ENCODE data around the gene KIRREL3.

KIRREL3 gene

GRCh38 chr11:126497581-126498122, 502.9 kb downstream of the KIRREL3 start:
- DNase-seq, result no peak

GRCh38 chr11:126496576-126497337, 503.8 kb downstream of the KIRREL3 start:
- DNase-seq, result no peak

DNA sequence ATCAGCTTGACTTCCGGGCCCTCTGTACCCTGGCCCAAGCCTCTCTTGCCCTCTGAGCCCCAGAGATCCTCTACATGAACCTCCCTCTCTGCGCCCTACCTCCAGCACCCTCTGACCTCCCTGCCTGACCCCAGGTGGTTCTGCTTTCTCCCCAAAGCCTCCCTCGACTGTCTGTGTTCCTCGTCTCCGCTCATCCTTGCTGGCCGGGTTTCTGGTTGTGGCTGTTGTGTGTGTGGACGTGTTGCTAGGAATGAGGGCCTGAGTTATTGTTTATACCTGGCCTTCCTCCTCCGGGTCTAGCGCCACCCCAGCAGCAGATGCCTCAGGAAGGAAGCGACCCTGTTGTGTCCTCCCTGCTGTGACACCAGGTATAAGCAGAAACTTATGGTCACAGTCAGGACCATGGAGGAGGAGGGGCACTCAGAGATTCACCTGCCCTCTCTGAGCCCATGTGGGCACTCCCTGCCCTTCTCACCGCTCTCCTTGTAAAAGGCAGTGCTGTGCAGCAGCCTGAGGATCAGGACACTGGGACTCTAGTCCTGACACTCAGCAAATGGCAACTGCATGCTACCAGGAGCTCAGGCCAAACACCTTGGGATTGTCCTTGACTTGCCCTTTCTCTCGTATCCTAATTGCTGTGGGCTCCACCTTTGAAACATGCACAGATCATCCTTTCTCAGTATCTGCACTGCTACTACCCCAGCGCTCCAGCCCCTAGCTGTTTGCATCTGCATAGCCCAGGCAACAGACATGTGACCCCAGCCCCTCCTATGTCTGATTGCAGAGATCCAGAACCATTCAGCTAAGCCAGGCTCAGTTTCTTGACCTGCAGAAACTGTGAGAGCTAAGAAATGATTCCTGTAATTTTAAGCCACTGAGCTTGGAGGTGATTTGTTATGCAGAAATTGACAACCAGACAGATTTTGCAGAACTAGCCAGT, 505.0 kb downstream of the KIRREL3 start:
- DNase-seq, result no peak

- no peak for DNase-seq
Measured at GRCh38 chr11:126494831-126495230, 505.7 kb downstream of the KIRREL3 start.

- DNase-seq, result no peak
Measured at GRCh38 chr11:126492331-126493082, 508.1 kb downstream of the KIRREL3 start.

DNA sequence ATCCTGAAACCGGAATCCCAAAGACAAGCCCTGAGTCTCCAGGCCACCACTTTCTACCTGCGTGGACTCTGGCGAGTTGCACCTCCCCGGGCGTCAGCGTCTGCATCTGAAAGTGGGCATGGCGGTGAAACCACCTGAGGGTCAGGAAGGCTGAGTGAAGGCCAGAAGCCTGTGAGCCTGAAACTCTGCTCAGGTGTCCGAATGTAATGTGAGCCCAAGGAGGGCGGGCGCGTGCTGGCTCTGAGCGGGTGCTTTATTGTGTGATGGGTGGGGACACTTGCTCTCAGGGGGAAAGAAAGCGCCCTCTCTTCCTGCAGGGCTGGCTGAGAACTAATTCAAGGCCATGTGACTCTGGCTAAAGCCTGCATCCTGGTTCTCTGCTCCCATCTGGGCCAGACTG, 509.5 kb downstream of the KIRREL3 start:
- no peak for DNase-seq

- no peak for DNase-seq
Measured at GRCh38 chr11:126489836-126490660, 510.5 kb downstream of the KIRREL3 start.

- DNase-seq, result no peak
Measured at GRCh38 chr11:126488591-126489370, 511.8 kb downstream of the KIRREL3 start.

DNA sequence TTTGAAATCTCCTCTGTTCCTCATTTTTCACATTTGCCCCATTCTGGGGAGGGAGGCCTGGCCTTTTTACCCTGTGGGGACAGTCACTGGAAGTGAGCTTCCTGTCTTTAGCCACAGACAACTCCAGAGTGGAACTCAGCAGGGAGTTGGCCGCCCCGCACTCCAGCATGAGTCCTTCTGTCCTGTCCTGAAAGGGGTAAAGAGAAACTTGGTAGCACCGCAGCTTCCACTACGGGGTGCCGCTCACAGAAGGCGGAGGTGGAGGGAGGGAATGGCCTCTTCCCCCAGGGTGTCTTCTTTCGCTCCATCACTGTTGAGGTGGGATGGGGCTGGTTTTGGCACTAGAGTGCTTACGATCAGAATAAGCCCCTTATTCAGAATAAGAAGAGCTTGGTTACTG, 512.9 kb downstream of the KIRREL3 start:
- no peak for DNase-seq

DNA sequence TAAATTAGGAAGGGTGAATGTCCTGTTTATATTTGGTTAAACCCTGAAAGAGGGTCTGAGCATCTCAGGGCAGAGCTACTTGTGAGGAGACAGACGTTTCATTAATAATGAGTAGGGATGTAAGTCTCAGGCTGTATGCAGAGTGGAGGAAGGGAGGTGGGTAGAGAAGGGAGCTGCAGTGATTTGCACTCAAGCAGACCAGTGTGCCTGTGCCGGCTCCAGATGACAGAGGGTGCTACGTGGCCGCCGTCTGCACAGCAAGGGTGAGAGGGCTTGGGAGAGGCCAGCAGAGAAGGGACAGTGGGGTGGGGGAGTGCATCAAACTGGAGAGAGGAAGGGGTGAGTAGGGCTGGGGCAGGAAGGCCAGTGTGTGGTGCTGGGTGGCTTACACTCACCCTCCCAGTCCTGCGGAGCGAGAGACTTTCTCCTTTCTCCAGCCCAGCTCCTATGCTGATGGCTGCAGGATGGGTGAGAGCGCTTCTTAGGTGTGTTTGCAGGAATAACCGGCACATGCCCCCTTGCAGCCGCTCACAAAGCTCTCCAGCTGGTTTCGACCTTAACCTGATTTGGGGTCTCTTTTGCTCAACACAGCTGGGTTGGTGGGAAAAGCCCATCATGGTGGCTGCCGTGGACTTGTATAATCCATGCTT, 514.5 kb downstream of the KIRREL3 start:
- DNase-seq, result no peak

DNA sequence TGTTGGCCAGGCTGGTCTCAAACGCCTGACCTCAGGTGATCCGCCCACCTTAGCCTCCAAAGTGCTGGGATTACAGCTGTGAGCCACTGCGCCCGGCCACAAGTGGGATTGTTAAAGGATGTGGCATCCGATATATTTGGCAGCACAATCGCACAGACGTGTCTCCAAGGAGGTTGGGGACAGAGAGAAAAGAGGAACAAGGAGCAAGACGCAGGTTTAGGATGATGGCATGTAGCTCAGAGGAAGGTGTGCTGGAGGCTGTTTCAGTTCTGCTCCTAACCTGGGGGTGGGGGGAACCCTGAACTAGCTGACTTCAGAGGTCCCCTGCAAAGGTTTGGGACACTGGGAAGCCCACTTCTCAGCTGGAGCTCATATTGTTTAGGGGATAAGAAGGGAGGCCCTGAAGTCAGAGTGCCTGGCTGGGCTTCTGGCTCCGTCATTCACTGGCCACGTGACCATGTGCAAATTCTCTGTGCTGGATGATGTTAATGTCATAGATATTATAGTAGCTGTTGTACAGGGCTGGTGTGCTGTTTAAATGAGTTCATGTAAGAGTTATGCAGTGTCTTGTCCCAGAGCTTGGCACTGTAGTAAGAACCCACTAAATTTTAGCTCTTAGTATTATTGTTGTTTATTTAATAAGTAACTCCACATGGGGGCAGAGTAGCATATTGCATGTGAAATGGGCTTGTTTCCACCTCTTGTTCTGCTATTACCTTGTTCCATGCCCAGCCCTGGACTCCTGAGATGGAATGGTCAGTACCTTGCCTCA, 515.4 kb downstream of the KIRREL3 start:
- no peak for DNase-seq

- no peak for DNase-seq
Measured at GRCh38 chr11:126484266-126484665, 516.3 kb downstream of the KIRREL3 start.

DNA sequence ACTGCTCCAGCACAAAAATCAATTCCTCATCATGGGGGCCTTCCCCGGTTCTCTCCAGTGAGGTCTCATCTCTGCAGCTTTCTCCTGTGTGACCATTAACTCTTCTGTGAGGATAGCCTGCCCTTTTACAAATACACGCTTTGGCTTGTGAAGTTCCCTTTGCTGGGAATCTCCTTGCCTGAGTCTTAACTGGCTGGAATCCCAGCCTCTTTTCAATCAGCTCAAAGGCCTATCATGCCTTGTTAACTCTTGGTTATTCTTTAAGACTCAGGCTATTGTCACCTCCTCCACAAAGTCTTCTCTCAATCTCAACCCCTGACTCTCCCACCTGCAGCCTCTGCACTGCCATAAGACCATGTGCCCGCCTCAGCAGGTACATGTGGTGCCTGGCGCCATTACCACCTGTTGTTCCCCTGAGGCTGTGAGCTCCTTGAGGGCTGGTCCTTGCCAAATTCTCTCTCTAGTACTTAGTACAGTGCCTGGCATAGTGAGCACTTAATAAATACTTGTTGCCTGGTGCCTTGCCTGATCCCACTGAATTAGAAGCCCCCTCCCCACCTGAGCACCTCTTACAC, 516.9 kb downstream of the KIRREL3 start:
- no peak for DNase-seq

DNA sequence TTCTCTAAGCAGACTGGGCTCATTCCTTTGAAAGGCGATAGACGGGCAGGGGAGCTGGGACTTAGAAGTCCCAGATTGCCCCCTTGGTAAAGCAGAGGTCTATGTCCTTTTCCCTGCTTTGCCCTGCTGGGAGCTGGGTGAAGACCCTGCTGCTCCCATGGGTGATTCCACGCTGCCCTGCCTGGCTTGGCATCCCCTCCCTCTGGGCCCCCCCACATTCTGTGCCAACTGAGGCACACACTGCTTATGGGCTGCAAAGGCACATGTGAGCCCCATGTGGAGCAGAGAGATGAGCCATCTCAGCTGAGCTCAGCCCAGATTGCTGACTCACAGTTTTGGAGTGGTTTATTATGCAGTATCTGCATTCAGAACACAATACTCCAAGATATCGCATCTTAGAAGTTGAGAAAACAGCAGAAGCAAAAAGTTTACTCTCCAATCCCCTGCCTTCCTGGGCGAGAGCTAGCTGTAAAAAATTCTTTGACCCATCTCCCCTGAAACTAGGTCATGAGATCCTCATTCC, 517.9 kb downstream of the KIRREL3 start:
- no peak for DNase-seq

GRCh38 chr11:126481303-126481680, 519.3 kb downstream of the KIRREL3 start:
- DNase-seq, result no peak

- DNase-seq, result peak; percentile 85
Measured at GRCh38 chr11:126480410-126481302, 519.9 kb downstream of the KIRREL3 start.

DNA sequence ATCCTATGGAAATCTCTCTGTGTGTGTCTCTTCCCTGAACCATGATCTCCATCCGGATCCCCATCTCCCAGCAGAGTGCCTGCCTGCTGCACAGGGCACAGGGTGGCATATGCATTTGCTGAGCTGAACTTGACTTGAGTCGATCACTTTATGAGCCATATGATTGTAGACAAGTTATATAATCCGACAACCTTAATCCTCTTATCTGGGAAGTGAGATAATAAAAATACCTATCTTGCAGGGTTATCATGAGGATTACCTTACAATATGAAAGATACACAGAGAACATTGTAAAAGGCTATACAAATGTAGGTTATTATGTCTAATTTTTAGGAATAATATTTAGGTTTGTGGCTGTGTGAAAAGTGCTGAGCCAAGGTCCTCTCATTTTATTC, 520.6 kb downstream of the KIRREL3 start:
- DNase-seq, result no peak

Data from NCI-H1092 (cell line).